Ramos (cell line): ENCODE results near the gene HOMER2.
"Not testable (repeated sequence)": the region's sequence is repeated elsewhere in the genome, so short reads cannot be mapped to it uniquely, and the experiment has no call there.

Experiments used
- in situ Hi-C: fragments of 300-500 bp; cut with MboI; formaldehyde crosslinking; loops from one replicate; pipeline ENCODE4 v1.14.3; 2022; ENCODE audit warnings: low sequenced_read_pairs; ENCODE audit not compliant: unreplicated experiment

HOMER2 gene

DNA sequence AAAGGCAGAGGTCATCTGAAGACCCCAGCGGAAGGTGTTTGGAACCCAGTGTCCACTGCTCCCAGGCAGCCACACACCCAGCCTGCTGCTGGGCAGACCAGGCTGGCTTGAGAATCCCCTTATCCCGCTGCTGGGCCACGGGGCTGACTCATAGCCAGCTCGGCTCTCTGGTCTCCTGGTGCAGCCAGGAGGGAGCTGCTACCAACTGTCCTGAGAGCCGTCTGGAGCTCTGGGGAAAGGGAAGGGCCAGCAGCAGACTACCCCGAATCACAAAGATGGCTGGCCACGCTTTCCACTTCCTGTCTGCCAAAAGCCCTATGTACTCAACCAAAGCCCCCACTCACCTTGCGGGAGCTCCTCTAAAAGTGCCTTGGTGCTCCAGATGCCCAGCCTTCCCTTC lies 104.8 kb downstream of the HOMER2 start:
- in situ Hi-C loops = loop anchor here (25.0 kb wide), 1 partner anchor 310 kb away; the partner anchor contains the start of gene RPS17

DNA sequence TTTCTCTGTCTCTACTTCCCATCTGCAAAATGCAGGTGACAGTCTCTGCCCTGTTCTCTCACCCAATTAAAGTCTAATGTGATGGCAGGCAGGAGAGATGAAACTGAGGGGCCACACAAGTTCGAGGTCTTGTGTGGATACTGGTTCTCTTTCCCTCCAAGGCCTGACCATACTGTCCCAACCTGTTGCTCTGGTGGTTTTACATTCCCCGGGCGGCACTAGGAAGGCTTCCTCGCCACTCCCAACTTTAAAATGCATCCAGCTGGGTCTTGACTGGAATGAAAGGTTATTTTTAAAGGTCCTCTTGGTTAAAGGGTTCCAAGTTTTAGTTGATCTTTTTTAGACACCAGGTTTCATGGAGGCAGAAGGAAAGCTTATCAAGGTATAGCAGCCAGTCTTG lies 105.9 kb downstream of the HOMER2 start:
- in situ Hi-C loops = loop anchor here (25.0 kb wide), 1 partner anchor 309 kb away; the partner anchor contains the start of gene RPS17

DNA sequence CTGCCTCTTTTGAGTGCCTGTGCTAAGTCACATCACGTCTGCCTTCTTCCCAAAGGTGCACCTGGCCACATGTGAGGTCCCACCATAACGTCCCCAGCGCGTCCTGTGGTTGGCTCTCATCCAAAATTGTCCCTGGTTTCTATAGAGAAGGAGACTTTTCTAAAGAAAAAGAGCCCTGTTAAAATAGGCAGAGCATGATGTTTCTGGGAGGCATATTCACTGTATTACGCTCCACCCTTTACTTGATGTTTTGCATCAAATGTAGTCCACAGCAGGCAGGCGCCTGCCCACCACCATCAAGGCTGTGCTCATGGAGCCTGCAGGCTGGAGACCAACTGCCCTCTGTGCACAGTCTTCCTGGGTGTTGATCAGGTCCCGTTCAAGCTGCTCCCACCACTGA lies 106.8 kb downstream of the HOMER2 start:
- in situ Hi-C loops = loop anchor here (25.0 kb wide), 1 partner anchor 308 kb away; the partner anchor contains the start of gene RPS17

DNA sequence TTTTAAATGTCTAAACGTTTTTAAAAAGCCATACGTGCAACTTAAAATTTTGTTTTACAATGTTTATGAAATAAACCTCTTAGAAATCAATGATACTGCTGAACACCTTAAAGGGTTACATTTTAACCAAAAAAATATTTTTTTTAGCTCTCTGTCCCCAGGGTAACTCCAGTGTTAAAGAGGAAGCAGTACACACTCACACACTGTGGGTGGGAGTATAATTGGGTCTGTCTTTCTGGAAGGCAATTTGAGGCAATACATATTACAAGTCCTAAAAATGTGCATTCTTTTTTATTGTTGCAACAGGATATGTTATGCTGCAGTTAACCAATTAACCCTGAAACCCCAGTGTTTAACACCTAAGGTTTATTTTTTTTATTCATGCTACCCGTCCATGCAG lies 109.0 kb downstream of the HOMER2 start:
- in situ Hi-C loops = loop anchor here (25.0 kb wide), 1 partner anchor 306 kb away; the partner anchor contains the start of gene RPS17

DNA sequence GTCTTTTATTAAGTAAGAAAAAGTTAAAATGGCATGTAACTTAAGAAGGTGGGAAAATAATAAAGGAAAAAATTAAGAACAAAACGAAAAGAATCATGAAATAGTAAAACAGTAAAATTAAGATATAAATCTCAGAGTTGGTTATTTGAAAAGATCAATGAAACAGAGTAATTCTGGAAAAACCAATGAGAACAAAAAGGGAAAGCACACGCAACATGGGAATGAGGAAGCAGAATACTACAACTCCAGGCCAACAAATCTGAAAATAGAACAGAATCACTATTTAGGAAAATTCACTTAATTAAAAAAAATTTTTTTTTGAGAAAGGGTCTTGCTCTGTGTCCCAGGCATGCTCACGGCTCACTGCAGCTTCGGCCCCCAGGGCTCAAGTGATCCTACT lies 112.4 kb downstream of the HOMER2 start:
- in situ Hi-C loops = loop anchor here (25.0 kb wide), 1 partner anchor 303 kb away; the partner anchor contains the start of gene RPS17

DNA sequence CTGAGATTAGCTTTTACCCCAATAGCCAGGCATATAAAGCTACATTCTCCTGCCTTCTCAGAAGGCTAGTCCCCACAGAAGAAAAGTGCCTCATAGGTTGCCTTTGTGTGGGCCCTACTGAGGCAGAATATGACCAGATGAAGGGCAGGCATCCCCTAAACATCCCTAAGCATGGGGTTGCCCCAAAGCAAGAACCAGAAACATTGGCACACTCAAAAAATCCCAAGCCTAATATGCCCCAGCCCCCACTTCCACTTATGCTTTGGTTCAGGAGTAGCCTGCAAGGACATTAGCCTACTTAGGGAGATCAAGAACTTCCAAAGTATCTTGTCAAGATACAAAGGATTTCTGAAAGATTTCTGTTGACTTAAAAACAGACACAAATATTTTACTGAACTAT lies 113.4 kb downstream of the HOMER2 start:
- in situ Hi-C loops = loop anchor here (25.0 kb wide), 1 partner anchor 302 kb away; the partner anchor contains the start of gene RPS17

DNA sequence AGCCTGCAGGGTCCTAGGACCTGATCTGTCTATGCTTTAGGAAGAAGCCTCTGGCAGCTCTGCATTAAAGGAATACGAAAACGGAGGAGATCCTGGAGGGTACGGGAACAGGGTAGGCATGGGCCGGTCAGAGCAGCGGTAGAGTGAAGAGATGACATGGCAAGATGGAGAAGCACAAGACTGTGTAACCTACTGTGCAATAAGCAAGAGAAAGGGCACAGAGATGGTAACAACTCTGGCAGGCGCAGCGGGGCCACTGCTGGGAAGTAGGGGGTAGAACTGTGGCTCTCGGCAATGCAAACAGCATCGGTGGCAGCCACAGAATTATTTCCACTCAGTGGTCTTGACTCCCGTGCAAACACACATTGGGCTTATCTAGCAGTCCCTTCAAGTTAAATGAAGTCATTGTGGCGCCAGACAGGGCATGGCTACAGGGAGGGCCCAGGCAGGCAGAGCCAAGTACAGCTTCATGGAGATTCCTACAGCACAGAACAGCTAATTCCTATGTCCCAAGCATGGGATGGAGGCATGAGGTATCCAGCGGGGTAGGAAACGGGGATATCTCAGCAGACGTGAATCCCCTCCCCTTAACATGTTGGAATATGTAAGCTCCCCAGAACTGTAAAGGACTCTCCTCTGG lies 114.3 kb downstream of the HOMER2 start:
- in situ Hi-C loops = loop anchor here (25.0 kb wide), 1 partner anchor 301 kb away; the partner anchor contains the start of gene RPS17

DNA sequence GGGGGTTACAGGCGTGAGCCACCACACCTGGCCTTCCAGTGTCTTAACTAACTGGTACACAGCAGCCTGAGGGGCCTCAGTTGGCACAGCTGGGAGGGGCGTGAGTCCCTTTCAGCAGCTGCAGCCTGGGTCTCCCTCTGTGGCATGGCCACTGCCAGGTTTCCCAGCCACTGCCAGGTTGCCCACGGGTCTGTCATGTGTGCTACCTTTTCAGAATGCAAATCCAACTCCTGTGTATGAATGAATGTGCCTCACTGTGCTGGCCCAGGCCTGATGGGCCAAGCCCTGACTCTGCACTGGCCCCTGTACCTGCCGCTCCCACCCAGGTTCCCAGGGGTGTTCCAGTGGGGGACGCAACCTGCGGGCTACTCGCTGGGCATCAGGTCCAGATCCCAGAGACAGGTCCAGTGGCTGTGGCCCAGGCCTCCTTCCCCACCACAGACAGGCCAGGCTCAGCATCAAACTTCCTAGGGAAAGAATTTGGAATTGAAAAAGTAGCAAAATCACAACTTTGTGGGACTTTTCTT lies 117.1 kb downstream of the HOMER2 start:
- in situ Hi-C loops = loop anchor here (25.0 kb wide), 1 partner anchor 298 kb away; the partner anchor contains the start of gene RPS17

DNA sequence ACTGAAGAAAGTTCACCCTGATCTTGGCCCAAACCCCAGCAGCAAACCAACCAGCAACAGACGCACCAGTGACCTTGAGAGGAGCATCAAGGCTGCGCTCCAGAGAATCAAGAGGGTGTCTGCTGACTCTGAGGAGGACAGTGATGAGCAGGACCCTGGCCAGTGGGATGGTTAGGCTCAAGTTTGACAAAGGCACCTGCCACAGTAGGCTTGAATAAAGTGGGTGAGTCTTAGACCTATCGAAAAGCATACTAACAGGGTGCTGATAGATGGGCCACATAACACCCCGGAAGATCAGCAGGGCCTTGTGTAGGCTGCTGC lies 119.2 kb downstream of the HOMER2 start:
- in situ Hi-C loops = loop anchor here (25.0 kb wide), 1 partner anchor 296 kb away; the partner anchor contains the start of gene RPS17

DNA sequence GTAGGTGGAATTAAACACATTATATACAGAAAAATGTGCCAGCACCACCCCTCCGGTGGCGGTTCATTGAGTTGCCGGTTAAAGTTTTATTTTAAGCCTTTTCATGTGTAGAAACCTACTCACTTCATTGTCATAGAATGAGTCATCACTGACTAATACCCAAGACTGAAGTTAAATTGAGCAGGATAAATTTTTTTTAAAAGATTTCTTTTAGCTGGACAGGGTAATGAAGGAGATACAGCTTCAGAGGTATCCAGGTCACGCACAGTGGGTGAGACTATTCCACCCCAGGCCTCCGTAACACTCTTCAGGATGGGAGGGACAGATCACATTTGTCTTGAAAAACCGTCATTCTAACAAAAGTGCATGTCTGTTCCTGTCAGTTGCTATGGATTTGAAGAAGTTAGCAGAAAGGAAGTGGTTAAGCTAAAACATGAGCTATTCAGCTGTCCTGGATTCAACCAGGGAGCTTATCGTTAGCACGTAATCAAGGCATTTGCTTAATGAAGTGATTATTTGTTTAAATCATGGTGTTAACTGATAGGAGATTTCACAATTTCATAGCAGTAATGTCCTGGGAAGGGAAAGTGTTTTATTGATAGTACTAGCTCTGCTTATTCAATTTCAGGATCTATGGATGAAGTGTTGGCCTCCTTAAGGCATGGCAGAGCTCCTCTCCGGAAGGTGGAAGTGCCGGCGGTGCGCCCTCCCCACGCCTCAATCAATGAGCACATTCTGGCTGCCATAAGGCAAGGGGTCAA lies 119.7 kb downstream of the HOMER2 start:
- in situ Hi-C loops = loop anchor here (25.0 kb wide), 1 partner anchor 295 kb away; the partner anchor contains the start of gene RPS17

DNA sequence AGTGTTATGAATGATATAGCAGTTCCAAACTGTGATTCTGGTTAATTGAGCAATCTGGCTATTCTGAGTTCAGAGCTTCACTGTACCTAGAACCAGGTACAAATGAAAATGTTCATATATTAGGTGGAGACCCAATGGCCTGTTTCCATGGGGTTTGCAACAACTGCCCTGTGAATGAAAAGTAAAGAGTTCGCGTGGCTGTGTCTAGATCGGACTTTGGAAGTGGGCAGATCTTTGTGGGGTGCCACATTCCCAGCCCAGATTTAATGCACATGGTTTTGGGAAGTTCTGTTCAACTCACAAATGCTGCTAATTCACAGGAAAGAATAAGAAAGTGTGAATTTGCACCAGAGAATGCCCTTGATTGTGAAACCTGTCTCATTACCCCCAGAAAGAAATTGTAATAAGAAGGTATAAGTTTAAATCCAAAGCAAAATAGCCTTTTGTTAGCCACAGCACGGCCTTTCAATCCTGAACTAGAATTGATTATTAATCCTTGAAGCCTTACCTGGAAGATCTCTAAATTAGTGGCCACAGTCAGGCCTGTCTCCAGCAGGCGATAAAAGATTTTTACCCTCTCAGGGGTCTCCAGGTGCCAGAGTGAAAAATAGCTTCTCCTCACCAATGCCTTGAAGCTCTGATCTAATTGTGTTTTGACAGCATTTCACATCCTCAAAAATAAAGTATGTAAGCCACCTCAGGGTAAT lies 120.5 kb downstream of the HOMER2 start:
- in situ Hi-C loops = loop anchor here (25.0 kb wide), 1 partner anchor 295 kb away; the partner anchor contains the start of gene RPS17

DNA sequence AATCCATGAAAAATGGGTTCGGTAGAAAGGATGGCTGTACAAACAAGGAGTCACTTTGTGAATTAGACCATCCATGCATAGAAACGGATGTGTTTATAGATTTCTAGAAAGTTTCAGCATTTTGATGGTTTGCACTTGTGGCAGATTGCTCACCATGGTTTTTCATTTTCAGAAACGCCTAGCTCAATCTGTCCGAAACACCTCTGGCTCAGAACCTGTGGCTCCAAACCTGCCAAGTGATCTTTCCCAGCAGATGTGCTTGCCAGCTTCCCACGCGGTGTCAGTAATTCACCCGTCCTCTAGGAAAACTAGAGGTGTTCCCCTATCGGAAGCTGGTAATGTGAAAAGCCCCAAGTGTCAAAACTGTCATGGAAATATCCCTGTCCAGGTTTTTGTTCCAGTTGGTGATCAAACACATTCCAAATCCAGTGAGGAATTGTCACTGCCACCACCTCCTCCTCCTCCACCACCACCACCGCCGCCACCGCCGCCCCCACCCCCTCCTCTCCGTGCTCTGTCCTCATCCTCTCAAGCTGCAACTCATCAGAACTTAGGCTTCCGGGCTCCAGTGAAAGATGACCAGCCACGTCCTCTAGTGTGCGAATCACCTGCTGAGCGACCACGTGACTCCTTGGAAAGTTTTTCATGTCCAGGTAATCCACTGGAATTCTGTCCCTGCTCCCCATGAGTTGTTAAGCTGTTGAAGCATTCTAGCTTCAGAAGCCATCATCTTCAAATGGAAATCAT lies 121.9 kb downstream of the HOMER2 start:
- in situ Hi-C loops = loop anchor here (25.0 kb wide), 1 partner anchor 293 kb away; the partner anchor contains the start of gene RPS17

DNA sequence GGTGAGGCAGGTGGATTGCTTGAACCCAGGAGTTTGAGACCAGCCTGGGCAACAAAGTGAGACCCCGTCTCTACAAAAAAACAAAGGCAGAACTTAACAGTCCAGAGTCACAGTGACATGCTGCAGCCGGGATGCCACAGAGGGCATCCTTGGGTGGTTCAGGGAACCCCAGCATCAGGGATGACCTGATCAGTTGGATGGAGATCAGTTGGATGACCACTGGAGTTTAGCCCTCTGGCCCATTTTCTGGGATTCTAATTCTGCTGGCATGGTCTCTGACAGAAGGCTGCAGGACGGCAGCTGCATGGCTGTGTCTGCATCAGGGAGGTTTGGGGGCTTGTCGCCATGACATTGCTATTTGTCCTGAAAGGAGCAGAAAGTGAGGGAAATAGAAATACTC lies 123.3 kb downstream of the HOMER2 start:
- in situ Hi-C loops = loop anchor here (25.0 kb wide), 1 partner anchor 292 kb away; the partner anchor contains the start of gene RPS17

DNA sequence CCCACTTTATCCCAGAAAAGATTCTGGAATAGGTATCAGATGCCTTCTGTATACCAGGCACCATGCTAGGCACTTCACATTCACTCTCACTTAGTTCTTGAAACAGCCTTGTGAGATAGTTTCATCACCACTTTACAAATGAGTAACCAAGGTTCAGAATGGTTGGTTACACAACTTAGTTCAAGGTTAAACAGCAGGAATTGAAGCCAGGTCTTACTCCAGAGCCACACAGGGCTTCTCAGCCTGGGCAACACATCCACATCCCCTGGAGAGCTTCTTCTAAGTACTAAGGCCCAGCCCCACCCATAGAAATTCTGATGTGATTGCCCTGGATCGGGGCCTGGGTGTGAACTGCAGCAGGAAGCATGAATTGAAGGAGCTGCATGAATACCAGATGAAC lies 124.4 kb downstream of the HOMER2 start:
- in situ Hi-C loops = loop anchor here (25.0 kb wide), 1 partner anchor 291 kb away; the partner anchor contains the start of gene RPS17

DNA sequence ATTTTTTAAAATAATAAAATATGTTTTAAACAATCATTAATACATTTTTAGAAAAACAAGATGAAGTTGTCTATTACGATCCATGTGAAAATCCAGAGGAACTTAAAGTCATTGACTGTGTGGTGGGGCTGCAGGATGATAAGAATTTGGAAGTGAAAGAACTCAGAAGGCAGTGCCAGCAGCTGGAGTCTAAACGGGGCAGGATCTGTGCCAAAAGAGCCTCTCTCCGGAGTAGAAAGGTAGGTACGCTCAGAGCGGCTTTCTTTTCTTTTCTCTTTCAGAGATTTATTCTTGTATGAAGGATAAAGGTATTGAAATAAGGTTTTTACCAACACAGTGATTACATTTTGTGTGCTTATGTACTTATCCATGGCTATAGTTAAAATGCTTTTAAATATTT lies 129.5 kb downstream of the HOMER2 start:
- in situ Hi-C loops = no loop called here

DNA sequence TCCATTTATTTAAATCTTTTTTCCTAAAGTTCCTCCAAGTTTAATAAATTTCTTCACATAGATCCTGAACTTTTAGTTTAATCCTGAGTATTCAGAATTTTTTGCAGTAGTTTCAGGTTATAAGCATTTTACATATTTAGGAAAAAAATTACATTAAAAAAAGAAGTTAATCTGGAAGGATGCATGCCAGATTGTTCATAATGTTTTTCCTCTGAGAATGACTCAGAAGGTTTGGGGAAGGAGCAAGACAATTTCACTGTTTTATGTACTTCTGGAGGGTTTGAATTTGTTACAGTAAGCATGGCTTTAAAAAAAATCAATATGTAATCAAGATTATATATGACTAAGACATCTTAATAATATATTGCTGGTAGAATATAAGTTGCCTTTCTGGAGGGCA lies 130.7 kb downstream of the HOMER2 start:
- in situ Hi-C loops = not testable (repeated sequence)

DNA sequence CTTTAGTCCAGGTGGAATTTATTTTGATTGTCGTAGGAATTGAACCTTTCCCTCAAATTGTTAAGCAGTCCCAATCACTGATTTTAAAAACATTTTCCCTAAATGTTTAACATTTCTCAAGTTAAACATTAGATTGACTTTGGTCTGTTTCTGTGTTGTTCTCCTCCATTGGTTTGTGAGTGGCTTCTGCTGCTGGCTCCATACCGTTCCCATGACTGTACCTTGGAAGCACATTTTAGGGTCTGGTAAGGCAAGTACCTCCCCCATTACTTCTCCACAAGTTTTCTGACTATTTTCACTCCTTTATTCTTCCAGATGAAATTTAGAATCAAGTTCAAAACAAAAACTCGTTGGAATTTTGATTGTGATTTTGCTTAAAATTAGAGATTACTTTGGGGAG lies 131.1 kb downstream of the HOMER2 start:
- in situ Hi-C loops = not testable (repeated sequence)

DNA sequence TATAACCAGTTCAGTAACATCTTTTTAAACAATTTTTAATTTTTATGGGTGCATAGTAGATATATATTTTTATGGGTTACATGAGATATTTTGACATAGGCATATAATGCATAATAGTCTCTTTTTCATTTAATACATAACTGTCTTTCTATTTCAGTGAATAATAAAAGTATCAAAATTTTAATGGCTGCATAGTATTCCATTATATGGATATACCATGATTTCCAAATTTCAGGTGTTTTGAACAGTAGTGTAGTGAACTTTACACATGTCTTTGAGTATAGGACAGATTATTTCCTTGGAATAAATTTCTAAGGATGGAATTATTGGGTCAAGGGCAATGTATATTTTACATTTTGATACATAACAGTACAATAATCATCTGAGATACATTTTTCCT lies 132.4 kb downstream of the HOMER2 start:
- in situ Hi-C loops = no loop called here

DNA sequence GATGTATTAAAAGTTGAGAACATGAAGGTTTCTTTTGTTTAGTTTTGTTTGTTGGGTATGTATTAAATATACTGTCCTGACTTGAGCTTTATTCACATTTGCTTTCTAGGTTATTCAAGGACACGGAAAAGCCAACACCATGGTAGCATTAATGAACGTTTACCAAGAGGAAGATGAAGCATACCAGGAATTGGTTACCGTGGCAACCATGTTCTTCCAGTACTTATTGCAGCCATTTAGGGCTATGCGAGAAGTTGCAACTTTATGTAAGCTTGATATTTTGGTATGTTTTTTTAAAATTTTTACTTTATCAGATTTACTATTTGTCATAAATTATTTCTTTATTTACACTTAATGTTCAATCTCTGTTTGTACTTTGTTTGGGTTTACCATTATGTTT lies 139.5 kb downstream of the HOMER2 start:
- in situ Hi-C loops = no loop called here
